IPS-18c (cell line): ENCODE data around the gene COQ5.
A peak's percentile ranks its signal among the peaks of the same experiment; 100 is the strongest.

Experiments
- H3K4me3 ChIP-seq: 2 replicates; pipeline ENCODE4 v1.7.0; 2013; ENCODE audit warnings: low read depth, mild to moderate bottlenecking, low read length, moderate library complexity; ENCODE audit not compliant: insufficient read depth
- H3K9me3 ChIP-seq: one replicate; pipeline ENCODE4 v1.6.1; 2013; ENCODE audit warnings: mild to moderate bottlenecking, low read length, moderate library complexity; ENCODE audit not compliant: control insufficient read depth, insufficient read depth

COQ5 gene

DNA sequence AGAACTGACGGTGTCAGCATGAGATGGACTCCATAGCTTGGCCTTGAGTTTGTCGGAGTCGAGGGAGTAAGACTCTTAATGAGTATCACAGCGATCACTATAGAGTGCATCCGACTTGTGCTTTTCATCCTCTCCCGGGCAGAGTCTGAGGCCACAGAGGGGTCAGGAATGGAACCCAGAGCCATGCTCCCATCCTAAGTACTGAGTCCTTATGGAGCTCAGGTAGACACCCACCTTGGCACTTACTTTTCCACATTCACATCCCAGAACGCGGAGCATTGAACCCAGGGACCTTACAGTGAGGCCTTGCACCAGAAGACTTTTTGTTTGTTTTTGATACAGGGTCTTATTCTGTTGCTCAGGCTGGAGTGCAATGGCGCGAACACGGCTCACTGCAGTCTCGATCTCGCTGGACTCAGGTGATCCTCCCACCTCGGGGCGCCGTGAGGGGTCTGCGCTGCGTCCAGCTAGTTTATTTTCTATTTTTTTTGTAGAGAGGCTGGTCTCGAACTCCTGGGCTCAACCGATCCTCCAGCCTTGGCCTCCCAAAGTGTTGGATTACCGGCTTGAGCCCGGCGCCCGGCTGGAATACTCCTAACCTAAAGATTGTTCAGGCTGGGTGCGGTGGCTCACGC lies 58.7 kb downstream of the COQ5 start:
- Histone ChIP-seq H3K4me3 (peak overlapping the region; percentile 98; the same call in 1 of the 2 replicates), H3K9me3 (no peaks in the 10 kb centered on the region)

GRCh38 chr12:120469450-120470149 lies 59.4 kb downstream of the COQ5 start, which contains the start of gene SRSF9:
TSS of gene SRSF9 (minus strand) at chr12:120469748. CDS start at chr12:120469609, 139 bp downstream.
- Histone ChIP-seq H3K4me3 (peak within 1 kb of the TSS; percentile 98), H3K9me3 (no peaks in the 10 kb centered on the region)

- Histone ChIP-seq H3K4me3 (peak overlapping the region; percentile 98), H3K9me3 (no peaks in the 10 kb centered on the region)
These were observed 60.0 kb downstream of the COQ5 start for GRCh38 chr12:120468821-120469449.

- H3K9me3 ChIP-seq, result no peaks in the 10 kb centered on the region
- peak overlapping the region; percentile 98 for H3K4me3 ChIP-seq
These were observed 60.6 kb downstream of the COQ5 start for GRCh38 chr12:120468325-120468820.

DNA sequence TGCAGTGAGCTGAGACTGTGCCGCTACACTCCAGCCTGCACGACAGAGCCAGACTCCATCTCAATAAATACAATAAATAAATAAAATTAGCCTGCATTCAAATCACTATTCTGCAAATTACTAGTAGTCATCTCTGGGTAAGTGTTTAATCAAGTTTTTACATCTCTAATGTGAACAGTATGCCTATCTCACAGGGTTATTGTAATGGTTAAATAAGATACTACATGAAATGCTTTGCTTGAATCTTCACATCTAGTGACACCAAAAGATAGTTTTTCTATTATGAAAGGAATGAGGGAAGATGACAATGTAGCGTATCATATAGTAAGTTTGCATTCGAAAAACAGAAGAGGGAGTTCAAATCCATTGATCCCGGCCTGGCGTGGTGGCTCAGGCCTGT lies 61.5 kb downstream of the COQ5 start:
- peaks cover 2% of the 10 kb centered on the region for H3K9me3 ChIP-seq
- H3K4me3 ChIP-seq, result no peak overlapping the region

DNA sequence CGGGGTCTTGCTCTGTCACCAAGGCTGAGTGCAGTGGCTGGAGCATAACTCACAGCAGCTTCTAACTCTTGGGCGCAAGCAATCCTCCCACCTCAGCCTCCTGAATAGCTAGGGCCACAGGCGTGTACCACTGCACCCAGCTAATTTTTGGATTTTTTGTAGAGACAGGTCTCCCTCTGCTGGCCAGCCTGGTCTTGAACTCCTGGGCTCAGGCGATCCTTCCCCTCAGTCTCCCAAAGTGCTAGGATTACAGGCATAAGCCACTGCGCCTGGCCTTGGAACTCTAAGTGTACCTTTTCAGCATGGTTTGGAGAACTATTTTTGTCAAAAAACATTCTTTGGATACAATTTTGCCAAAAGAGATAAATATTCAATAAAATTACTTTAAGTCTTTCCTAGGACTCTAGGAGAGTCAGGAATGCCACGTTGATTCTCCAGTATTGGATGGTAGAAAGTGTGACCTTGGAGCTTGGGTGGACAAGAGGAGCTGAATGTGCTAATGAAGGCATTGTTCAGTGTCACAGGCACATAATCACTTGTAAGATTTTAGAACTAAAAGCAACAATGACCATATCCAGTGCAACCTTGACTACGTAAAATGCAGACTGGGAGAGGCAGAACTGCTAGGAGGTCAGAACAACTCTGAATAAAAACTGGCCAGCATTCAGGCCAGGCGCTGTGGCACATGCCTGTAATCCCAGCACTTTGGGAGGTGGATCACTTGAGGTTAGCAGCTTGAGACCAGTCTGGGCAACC lies 62.2 kb downstream of the COQ5 start:
- H3K4me3 ChIP-seq, result no peak overlapping the region

DNA sequence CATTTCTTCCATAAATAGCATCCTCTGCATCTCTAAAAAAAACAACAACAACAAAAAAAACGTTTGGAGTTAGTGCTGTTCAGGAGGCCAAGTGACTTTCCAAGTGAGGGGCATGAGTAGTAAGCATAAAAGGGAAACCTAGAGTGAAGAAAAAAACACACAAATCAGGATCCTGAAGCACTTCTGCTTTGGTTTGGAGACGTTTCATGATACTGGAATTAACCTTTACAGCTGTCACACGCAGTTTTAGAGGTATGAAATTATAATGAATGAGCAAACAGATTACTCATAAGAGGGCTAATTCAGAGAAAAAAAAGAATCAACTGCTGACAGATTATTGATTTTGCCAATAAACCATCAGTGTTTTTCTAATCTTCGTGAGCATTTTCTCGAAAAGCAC lies 63.2 kb downstream of the COQ5 start:
- no peak overlapping the region for H3K4me3 ChIP-seq
- H3K9me3 ChIP-seq, result peaks cover 2% of the 10 kb centered on the region

More for the DNA sequence above, 62.2 kb downstream of the COQ5 start:
- H3K9me3 ChIP-seq, result peaks cover 2% of the 10 kb centered on the region

GRCh38 chr12:120463712-120464111 lies 65.2 kb downstream of the COQ5 start:
- Histone ChIP-seq H3K4me3 (no peak overlapping the region), H3K9me3 (peaks cover 2% of the 10 kb centered on the region)

DNA sequence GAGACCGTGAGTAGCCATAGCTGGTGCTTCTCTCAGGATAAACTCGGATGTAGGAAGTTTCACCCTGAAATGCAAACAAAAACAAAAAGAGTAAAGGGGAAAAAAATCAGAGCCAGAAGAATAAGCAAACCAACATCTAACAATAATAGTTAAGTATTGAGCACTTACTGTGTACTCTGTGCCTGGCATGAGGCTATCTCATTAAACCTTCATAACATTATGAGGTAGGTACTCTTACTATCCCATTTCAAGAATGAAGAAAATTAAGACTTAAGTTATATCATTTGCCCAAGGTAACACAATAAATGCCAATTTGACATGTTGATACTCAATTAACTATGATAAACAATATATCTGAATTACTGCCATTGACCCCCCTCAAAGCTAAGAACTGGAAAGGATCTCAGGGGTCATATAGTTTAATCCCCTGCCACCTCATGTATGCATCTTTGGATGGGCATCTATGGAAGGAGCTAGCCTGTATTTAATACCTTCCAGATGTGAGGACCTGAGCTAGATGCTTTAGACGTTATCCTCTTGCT lies 66.8 kb downstream of the COQ5 start:
- H3K9me3 ChIP-seq, result peaks cover 2% of the 10 kb centered on the region
- no peak overlapping the region for H3K4me3 ChIP-seq

DNA sequence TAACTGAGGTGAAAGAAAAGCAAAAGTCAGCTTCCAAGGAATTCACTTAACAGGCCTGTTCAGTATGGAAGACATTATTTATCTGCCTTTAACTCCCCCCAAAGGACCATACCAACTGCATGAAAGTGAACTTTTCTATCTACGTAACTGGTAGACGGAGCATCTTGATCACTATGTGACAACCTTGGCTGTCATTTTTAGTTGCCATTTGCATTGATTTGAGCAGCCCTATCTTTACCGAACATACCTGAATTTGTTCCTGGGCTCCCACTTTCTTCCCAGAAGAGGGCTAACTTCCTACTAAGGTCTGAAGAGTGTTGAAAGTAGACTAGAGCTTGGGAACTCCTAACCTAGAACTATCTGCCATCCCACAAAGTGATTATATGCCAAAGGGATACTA lies 68.8 kb downstream of the COQ5 start:
- no peak overlapping the region for H3K4me3 ChIP-seq

GRCh38 chr12:120457133-120457532 lies 71.8 kb downstream of the COQ5 start:
- Histone ChIP-seq H3K4me3 (no peak overlapping the region), H3K9me3 (no peaks in the 10 kb centered on the region)

More for the DNA sequence above, 68.8 kb downstream of the COQ5 start:
- H3K9me3 ChIP-seq, result peaks cover 2% of the 10 kb centered on the region

DNA sequence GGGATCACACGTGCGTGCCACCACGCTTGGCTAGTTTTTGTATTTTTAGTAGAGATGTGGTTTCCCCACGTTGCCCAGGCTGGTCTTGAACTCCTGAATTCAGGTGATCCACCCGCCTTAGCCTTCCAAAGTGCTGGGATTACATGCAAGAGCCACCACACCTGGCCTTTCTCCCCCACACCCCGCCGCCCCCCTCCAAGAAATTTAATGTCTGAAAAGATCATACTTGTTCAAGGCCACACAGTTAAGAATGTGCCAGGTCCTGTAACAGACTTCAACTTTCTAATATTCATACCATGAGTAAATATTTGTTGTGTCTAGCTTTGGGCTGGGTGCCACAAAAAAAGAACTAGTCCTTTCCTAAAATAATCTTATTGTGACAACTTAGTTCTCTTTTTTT lies 73.7 kb downstream of the COQ5 start:
- H3K4me3 ChIP-seq, result no peak overlapping the region
- no peaks in the 10 kb centered on the region for H3K9me3 ChIP-seq

GRCh38 chr12:120453977-120454376 lies 75.0 kb downstream of the COQ5 start:
- no peak overlapping the region for H3K4me3 ChIP-seq
- H3K9me3 ChIP-seq, result no peaks in the 10 kb centered on the region
